ENCODE data around the gene ZNF331.

The ZNF331 gene

DNA sequence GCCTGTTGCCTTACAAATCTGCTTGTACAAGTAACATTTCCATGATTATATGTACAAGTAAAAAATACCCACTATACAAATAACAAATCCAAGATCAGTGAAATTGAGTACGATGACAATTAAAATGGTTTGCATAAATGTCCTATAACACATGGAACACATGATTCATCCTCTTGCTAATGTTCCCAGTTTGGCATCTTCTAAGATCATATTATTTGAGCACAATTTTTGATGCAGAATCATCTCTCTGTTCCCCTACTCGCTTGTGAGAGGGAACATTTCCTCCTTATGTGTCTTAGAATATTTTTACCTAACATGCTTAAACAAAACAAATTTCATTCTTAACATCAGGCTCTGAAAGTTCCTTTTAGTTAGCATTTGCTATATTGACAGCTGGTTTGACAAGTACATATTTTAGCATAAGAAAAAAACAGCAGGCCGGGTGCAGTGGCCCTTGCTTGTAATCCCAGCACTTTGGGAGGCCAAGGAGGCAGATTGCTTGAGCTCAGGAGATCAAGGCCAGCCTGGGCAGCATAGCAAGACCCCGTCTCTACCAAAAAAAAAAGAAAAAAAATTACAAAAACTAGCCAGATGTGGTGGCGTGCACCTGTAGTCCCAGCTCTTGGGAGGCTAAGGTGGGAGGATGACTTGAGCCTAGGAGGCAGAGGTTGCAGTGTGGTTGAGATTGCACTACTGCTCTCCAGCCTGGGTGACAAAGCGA is 14.2 kb downstream of the ZNF331 start:
- Histone ChIP-seq H3K4me3 (ENCODE audit: low read length) (no peak overlapping the region), H3K27me3 (ENCODE audit: control insufficient read depth, insufficient read depth, low read length) (no peaks in the 10 kb centered on the region), H3K9me3 (ENCODE audit: control insufficient read depth, low read length) (no peaks in the 10 kb centered on the region), H3K4me1 (ENCODE audit: control insufficient read depth, insufficient read depth, low read length) (no peaks in the 10 kb centered on the region), H3K9ac (ENCODE audit: low read length) (no peak overlapping the region), H3K36me3 (ENCODE audit: control insufficient read depth, insufficient read depth, low read length) (no peaks in the 10 kb centered on the region)

GRCh38 chr19:53553156-53553555 is 15.2 kb downstream of the ZNF331 start:
- H3K4me3 ChIP-seq (ENCODE audit: low read length): no peak overlapping the region

GRCh38 chr19:53553865-53554791 is 16.2 kb downstream of the ZNF331 start:
- H3K27me3 ChIP-seq (ENCODE audit: control insufficient read depth, insufficient read depth, low read length): no peaks in the 10 kb centered on the region
- no peaks in the 10 kb centered on the region for H3K36me3 ChIP-seq (ENCODE audit: control insufficient read depth, insufficient read depth, low read length)
- H3K4me1 ChIP-seq (ENCODE audit: control insufficient read depth, insufficient read depth, low read length): no peaks in the 10 kb centered on the region
- H3K9me3 ChIP-seq (ENCODE audit: control insufficient read depth, low read length): no peaks in the 10 kb centered on the region
- peak overlapping the region; percentile 46 for H3K4me3 ChIP-seq (ENCODE audit: low read length)
- H3K9ac ChIP-seq (ENCODE audit: low read length): peak overlapping the region; percentile 65

More at GRCh38 chr19:53553156-53553555, 15.2 kb downstream of the ZNF331 start:
- no peaks in the 10 kb centered on the region for H3K27me3 ChIP-seq (ENCODE audit: control insufficient read depth, insufficient read depth, low read length)
- H3K9ac ChIP-seq (ENCODE audit: low read length): no peak overlapping the region
- H3K9me3 ChIP-seq (ENCODE audit: control insufficient read depth, low read length): no peaks in the 10 kb centered on the region
- H3K36me3 ChIP-seq (ENCODE audit: control insufficient read depth, insufficient read depth, low read length): no peaks in the 10 kb centered on the region
- no peaks in the 10 kb centered on the region for H3K4me1 ChIP-seq (ENCODE audit: control insufficient read depth, insufficient read depth, low read length)

- Histone ChIP-seq H3K4me3 (ENCODE audit: low read length) (peak overlapping the region; percentile 46), H3K9ac (ENCODE audit: low read length) (peak overlapping the region; percentile 65), H3K36me3 (ENCODE audit: control insufficient read depth, insufficient read depth, low read length) (no peaks in the 10 kb centered on the region), H3K4me1 (ENCODE audit: control insufficient read depth, insufficient read depth, low read length) (no peaks in the 10 kb centered on the region), H3K9me3 (ENCODE audit: control insufficient read depth, low read length) (no peaks in the 10 kb centered on the region), H3K27me3 (ENCODE audit: control insufficient read depth, insufficient read depth, low read length) (no peaks in the 10 kb centered on the region)
Observed at GRCh38 chr19:53554804-53555203, 16.9 kb downstream of the ZNF331 start.

- H3K9me3 ChIP-seq (ENCODE audit: control insufficient read depth, low read length): no peaks in the 10 kb centered on the region
- no peaks in the 10 kb centered on the region for H3K4me1 ChIP-seq (ENCODE audit: control insufficient read depth, insufficient read depth, low read length)
- H3K36me3 ChIP-seq (ENCODE audit: control insufficient read depth, insufficient read depth, low read length): no peaks in the 10 kb centered on the region
- H3K27me3 ChIP-seq (ENCODE audit: control insufficient read depth, insufficient read depth, low read length): no peaks in the 10 kb centered on the region
- peak overlapping the region; percentile 65 for H3K9ac ChIP-seq (ENCODE audit: low read length)
- no peak overlapping the region for H3K4me3 ChIP-seq (ENCODE audit: low read length)
Observed at GRCh38 chr19:53555352-53555751, 17.4 kb downstream of the ZNF331 start.

GRCh38 chr19:53571339-53571738 is 33.4 kb downstream of the ZNF331 start:
- no peaks in the 10 kb centered on the region for H3K36me3 ChIP-seq (ENCODE audit: control insufficient read depth, insufficient read depth, low read length)
- no peak overlapping the region for H3K4me3 ChIP-seq (ENCODE audit: low read length)
- no peaks in the 10 kb centered on the region for H3K27me3 ChIP-seq (ENCODE audit: control insufficient read depth, insufficient read depth, low read length)
- peaks cover under 1% of the 10 kb centered on the region for H3K9me3 ChIP-seq (ENCODE audit: control insufficient read depth, low read length)
- no peak overlapping the region for H3K9ac ChIP-seq (ENCODE audit: low read length)
- H3K4me1 ChIP-seq (ENCODE audit: control insufficient read depth, insufficient read depth, low read length): no peaks in the 10 kb centered on the region

DNA sequence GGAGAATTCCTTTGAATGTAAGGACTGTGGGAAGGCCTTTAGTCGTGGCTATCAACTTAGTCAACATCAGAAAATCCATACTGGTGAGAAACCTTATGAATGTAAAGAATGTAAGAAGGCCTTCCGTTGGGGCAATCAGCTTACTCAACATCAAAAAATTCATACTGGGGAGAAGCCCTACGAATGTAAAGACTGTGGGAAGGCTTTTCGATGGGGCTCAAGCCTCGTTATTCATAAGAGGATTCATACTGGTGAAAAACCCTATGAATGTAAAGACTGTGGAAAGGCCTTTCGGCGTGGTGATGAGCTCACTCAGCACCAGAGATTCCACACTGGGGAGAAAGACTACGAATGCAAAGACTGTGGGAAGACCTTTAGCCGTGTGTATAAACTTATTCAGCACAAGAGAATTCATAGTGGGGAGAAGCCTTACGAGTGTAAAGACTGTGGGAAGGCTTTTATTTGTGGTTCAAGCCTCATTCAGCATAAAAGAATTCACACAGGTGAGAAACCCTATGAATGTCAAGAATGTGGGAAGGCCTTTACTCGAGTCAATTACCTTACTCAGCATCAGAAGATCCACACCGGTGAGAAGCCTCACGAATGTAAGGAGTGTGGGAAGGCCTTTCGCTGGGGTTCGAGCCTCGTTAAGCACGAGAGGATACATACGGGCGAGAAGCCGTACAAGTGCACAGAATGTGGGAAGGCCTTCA is 39.2 kb downstream of the ZNF331 start:
- Histone ChIP-seq H3K9me3 (ENCODE audit: control insufficient read depth, low read length) (peaks cover 16% of the 10 kb centered on the region), H3K4me3 (ENCODE audit: low read length) (no peak overlapping the region), H3K9ac (ENCODE audit: low read length) (no peak overlapping the region), H3K4me1 (ENCODE audit: control insufficient read depth, insufficient read depth, low read length) (no peaks in the 10 kb centered on the region), H3K27me3 (ENCODE audit: control insufficient read depth, insufficient read depth, low read length) (no peaks in the 10 kb centered on the region), H3K36me3 (ENCODE audit: control insufficient read depth, insufficient read depth, low read length) (no peaks in the 10 kb centered on the region)

GRCh38 chr19:53577968-53578367 is 40.0 kb downstream of the ZNF331 start:
- no peaks in the 10 kb centered on the region for H3K27me3 ChIP-seq (ENCODE audit: control insufficient read depth, insufficient read depth, low read length)
- no peaks in the 10 kb centered on the region for H3K4me1 ChIP-seq (ENCODE audit: control insufficient read depth, insufficient read depth, low read length)
- H3K36me3 ChIP-seq (ENCODE audit: control insufficient read depth, insufficient read depth, low read length): no peaks in the 10 kb centered on the region
- no peak overlapping the region for H3K4me3 ChIP-seq (ENCODE audit: low read length)
- H3K9me3 ChIP-seq (ENCODE audit: control insufficient read depth, low read length): peaks cover 16% of the 10 kb centered on the region
- no peak overlapping the region for H3K9ac ChIP-seq (ENCODE audit: low read length)

- Histone ChIP-seq H3K36me3 (ENCODE audit: control insufficient read depth, insufficient read depth, low read length) (no peaks in the 10 kb centered on the region), H3K9ac (ENCODE audit: low read length) (no peak overlapping the region), H3K27me3 (ENCODE audit: control insufficient read depth, insufficient read depth, low read length) (no peaks in the 10 kb centered on the region), H3K9me3 (ENCODE audit: control insufficient read depth, low read length) (peaks cover 16% of the 10 kb centered on the region), H3K4me3 (ENCODE audit: low read length) (no peak overlapping the region), H3K4me1 (ENCODE audit: control insufficient read depth, insufficient read depth, low read length) (no peaks in the 10 kb centered on the region)
Observed at GRCh38 chr19:53579518-53579917, 41.6 kb downstream of the ZNF331 start.

- no peak overlapping the region for H3K9ac ChIP-seq (ENCODE audit: low read length)
- H3K36me3 ChIP-seq (ENCODE audit: control insufficient read depth, insufficient read depth, low read length): no peaks in the 10 kb centered on the region
- H3K9me3 ChIP-seq (ENCODE audit: control insufficient read depth, low read length): peaks cover 16% of the 10 kb centered on the region
- no peaks in the 10 kb centered on the region for H3K4me1 ChIP-seq (ENCODE audit: control insufficient read depth, insufficient read depth, low read length)
- H3K4me3 ChIP-seq (ENCODE audit: low read length): no peak overlapping the region
- no peaks in the 10 kb centered on the region for H3K27me3 ChIP-seq (ENCODE audit: control insufficient read depth, insufficient read depth, low read length)
Observed at GRCh38 chr19:53580871-53581835, 43.2 kb downstream of the ZNF331 start.

DNA sequence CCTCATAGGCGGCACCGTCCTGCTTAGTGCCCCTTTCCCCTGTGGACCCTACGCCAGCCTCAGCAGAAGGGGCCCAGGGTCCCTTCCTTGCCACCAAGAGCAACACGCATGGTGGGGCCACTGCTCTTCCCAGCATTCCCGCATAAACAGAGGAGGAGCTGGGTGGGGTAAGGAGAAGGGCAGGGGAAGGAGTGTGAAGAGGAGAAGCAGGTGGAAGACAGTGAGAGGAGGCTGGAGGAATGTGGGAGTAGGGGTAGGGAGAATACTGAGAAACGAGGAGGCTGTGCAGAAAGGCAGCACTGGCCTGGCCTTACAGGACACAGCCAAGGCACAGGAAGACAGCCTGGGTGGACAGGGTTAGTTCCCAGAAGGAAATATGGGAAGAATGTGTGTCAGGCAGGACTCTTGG is 43.9 kb downstream of the ZNF331 start:
- no peaks in the 10 kb centered on the region for H3K4me1 ChIP-seq (ENCODE audit: control insufficient read depth, insufficient read depth, low read length)
- H3K9me3 ChIP-seq (ENCODE audit: control insufficient read depth, low read length): peaks cover 10% of the 10 kb centered on the region
- no peaks in the 10 kb centered on the region for H3K36me3 ChIP-seq (ENCODE audit: control insufficient read depth, insufficient read depth, low read length)
- H3K9ac ChIP-seq (ENCODE audit: low read length): no peak overlapping the region
- no peaks in the 10 kb centered on the region for H3K27me3 ChIP-seq (ENCODE audit: control insufficient read depth, insufficient read depth, low read length)
- no peak overlapping the region for H3K4me3 ChIP-seq (ENCODE audit: low read length)
